Left ventricle myocardium inferior (tissue), 1 donor: ENCODE data around the gene RNF8. TPM values are rescaled to one million over a fixed set of nuclear protein-coding genes. Genes with fewer than 3 reads are reported as not detected.

Source experiments
- DNase-seq: peaks from one replicate; pipeline ENCODE4 v3.0.0-alpha.2; 2020
- H3K27ac ChIP-seq: fragments of 200-600 bp; replicated peaks from 2 replicates; pipeline ENCODE4 v1.8.0; 2021
- H3K27me3 ChIP-seq: fragments of 200-600 bp; 2 replicates; pipeline ENCODE4 v1.8.0; 2021; ENCODE audit warnings: low read depth
- H3K36me3 ChIP-seq: fragments of 200-600 bp; 2 replicates; pipeline ENCODE4 v1.8.0; 2021
- H3K4me1 ChIP-seq: fragments of 200-600 bp; 2 replicates; pipeline ENCODE4 v1.8.0; 2021
- H3K4me3 ChIP-seq: fragments of 200-600 bp; 2 replicates; pipeline ENCODE4 v1.8.0; 2021; ENCODE audit warnings: mild to moderate bottlenecking, moderate library complexity
- H3K9me3 ChIP-seq: fragments of 200-600 bp; replicated peaks from 2 replicates; pipeline ENCODE4 v1.8.0; 2021
- CTCF ChIP-seq: fragments of 200-600 bp; IDR thresholded peaks from 2 replicates; pipeline ENCODE4 v1.8.0; 2021; ENCODE audit warnings: antibody characterized with exemption, mild to moderate bottlenecking, borderline replicate concordance
- intact Hi-C: fragments of 100-400 bp; cut with micrococcal nuclease; formaldehyde crosslinking; loops from one replicate; pipeline ENCODE4 v1.11.0; 2022
- total RNA-seq: library from RNA; stranded (reverse); fragmentation: NEBNext Ultra II Directional; extraction: Animal tissue kit (Norgen Biotek cat#: 25700); gene quantifications from one replicate; pipeline ENCODE4 v1.2.1, GENCODE V29; 2021
- donor health status: DM: no; HTN: yes; CAD: no; lungs with severe emphysema.

Gene RNF8
- total RNA-seq, 1 donor from 2014 or later, result 16.1 TPM

GRCh38 chr6:37308069-37308815, 45.5 kb upstream of the RNF8 start:
- Histone ChIP-seq H3K4me1 (peaks cover 24% of the 10 kb centered on the region), H3K9me3 (no peaks in the 10 kb centered on the region), H3K36me3 (peaks cover 23% of the 10 kb centered on the region), H3K4me3 (no peak overlapping the region), H3K27ac (peak overlapping the region; percentile 1), H3K27me3 (no peaks in the 10 kb centered on the region)
- no peak for TF ChIP-seq CTCF
- no peak for DNase-seq
- intact Hi-C loops, result no loop called here

GRCh38 chr6:37309046-37309445, 44.7 kb upstream of the RNF8 start:
- H3K27me3 ChIP-seq, result no peaks in the 10 kb centered on the region
- H3K27ac ChIP-seq, result no peak overlapping the region
- no peak for DNase-seq
- no peaks in the 10 kb centered on the region for H3K9me3 ChIP-seq
- H3K36me3 ChIP-seq, result peaks cover 23% of the 10 kb centered on the region
- intact Hi-C loops, result no loop called here
- no peak for TF ChIP-seq CTCF
- H3K4me1 ChIP-seq, result peaks cover 24% of the 10 kb centered on the region
- no peak overlapping the region for H3K4me3 ChIP-seq

- H3K36me3 ChIP-seq, result peaks cover 25% of the 10 kb centered on the region
Observed at GRCh38 chr6:37309692-37310091, 44.1 kb upstream of the RNF8 start.

GRCh38 chr6:37310966-37311365, 42.8 kb upstream of the RNF8 start:
- Histone ChIP-seq H3K36me3 (peaks cover 34% of the 10 kb centered on the region), H3K9me3 (no peaks in the 10 kb centered on the region), H3K27me3 (no peaks in the 10 kb centered on the region), H3K4me3 (no peak overlapping the region), H3K4me1 (peaks cover 24% of the 10 kb centered on the region), H3K27ac (no peak overlapping the region)
- DNase-seq, result no peak
- intact Hi-C loops, result no loop called here
- no peak for TF ChIP-seq CTCF

More at GRCh38 chr6:37309692-37310091, 44.1 kb upstream of the RNF8 start:
- DNase-seq, result no peak
- no peak for TF ChIP-seq CTCF
- H3K9me3 ChIP-seq, result no peaks in the 10 kb centered on the region
- H3K4me1 ChIP-seq, result peaks cover 24% of the 10 kb centered on the region
- no peaks in the 10 kb centered on the region for H3K27me3 ChIP-seq
- intact Hi-C loops, result no loop called here
- H3K27ac ChIP-seq, result no peak overlapping the region
- no peak overlapping the region for H3K4me3 ChIP-seq

- H3K27me3 ChIP-seq, result no peaks in the 10 kb centered on the region
- TF ChIP-seq CTCF, result no peak
- peaks cover 17% of the 10 kb centered on the region for H3K4me1 ChIP-seq
- DNase-seq, result no peak
- intact Hi-C loops, result no loop called here
- H3K36me3 ChIP-seq, result peaks cover 43% of the 10 kb centered on the region
- H3K27ac ChIP-seq, result no peak overlapping the region
- no peak overlapping the region for H3K4me3 ChIP-seq
- H3K9me3 ChIP-seq, result no peaks in the 10 kb centered on the region
Observed at GRCh38 chr6:37311741-37312473, 41.9 kb upstream of the RNF8 start.
